ENCODE results near the gene PSMB3.

- TF ChIP-seq CTCF (IDR thresholded peaks at IDR 0.05; ENCODE audit: low read length) = no peak
- TF ChIP-seq EZH2 (optimal IDR thresholded peaks at IDR 0.05; ENCODE audit: low read depth, low read length) = no peak
- TF ChIP-seq EZH2phosphoT487 (IDR thresholded peaks at IDR 0.05; ENCODE audit: low read length) = no peak
These were observed 42.0 kb upstream of the PSMB3 start for GRCh38 chr17:38710604-38710962.
